ENCODE data around the gene SLC6A18.
"Not testable (repeated sequence)": the region's sequence is repeated elsewhere in the genome, so short reads cannot be mapped to it uniquely, and the experiment has no call there.

SLC6A18 gene

DNA sequence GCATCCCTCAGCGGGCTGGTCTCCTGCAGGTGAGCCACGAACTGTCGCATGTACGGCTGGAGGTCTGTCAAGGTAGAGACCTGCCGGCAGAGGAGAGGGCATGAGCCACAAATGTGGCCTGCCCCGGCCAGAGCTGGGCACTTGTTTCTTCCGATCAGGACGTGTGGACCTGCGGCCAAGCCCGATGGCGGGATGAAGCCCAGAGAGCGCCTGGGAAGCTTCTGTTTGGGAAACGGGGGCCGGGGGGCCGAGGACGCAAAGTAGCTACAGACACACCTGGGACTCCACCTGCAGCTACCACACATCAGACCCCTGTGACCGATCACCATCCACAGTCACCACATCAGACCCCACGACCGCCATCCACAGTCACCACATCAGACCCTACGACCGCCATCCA lies 47.0 kb downstream of the SLC6A18 start:
- no peak for TF ChIP-seq CTCF (IDR thresholded peaks at IDR 0.05; ENCODE audit: low read depth, low read length, missing control alignments)
- H3K4me3 ChIP-seq (replicated peaks; ENCODE audit: low read depth, low read length) = no peak overlapping the region
- no peak for DNase-seq (ENCODE audit: extremely low read depth, low read depth)

DNA sequence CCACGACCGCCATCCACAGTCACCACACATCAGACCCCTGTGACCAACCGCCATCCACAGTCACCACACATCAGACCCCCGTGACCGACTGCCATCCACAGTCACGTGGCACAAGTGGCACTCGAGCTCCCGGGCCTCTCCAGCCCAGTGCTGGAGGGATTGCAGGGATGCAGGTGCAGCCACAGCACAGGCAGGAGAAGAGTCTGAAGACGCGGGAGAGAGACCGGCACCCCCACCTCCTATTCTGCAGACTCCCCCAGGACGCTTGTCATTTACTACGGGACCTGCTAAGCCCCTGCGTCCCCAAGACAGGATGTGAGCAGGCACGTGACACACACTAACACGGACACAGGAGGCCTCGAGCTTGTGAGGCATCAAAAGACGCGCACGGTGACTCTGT lies 48.6 kb downstream of the SLC6A18 start:
- no peak for DNase-seq (ENCODE audit: extremely low read depth, low read depth)
- TF ChIP-seq CTCF (IDR thresholded peaks at IDR 0.05; ENCODE audit: low read depth, low read length, missing control alignments) = no peak
- H3K4me3 ChIP-seq (replicated peaks; ENCODE audit: low read depth, low read length) = no peak overlapping the region

DNA sequence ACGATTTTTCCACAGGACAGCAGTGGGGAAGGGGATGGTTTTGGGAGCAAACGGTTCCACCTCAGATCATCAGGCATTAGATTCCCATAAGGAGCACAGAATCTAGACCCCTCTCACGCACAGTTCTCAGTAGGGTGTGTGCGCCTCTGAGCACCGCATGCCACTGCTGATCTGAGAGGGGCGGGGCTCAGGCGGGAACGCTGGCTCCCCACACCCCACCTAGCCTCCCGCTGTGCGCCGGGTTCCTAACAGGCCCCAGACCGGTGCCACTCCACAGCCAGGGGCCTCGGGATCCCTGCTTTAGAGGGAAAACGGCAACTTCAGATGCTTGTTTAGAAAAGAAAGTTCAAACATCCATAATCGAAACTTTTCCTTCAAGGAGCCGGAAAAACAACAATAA lies 49.3 kb downstream of the SLC6A18 start:
- no peak for TF ChIP-seq CTCF (IDR thresholded peaks at IDR 0.05; ENCODE audit: low read depth, low read length, missing control alignments)
- DNase-seq (ENCODE audit: extremely low read depth, low read depth) = no peak
- H3K4me3 ChIP-seq (replicated peaks; ENCODE audit: low read depth, low read length) = no peak overlapping the region

DNA sequence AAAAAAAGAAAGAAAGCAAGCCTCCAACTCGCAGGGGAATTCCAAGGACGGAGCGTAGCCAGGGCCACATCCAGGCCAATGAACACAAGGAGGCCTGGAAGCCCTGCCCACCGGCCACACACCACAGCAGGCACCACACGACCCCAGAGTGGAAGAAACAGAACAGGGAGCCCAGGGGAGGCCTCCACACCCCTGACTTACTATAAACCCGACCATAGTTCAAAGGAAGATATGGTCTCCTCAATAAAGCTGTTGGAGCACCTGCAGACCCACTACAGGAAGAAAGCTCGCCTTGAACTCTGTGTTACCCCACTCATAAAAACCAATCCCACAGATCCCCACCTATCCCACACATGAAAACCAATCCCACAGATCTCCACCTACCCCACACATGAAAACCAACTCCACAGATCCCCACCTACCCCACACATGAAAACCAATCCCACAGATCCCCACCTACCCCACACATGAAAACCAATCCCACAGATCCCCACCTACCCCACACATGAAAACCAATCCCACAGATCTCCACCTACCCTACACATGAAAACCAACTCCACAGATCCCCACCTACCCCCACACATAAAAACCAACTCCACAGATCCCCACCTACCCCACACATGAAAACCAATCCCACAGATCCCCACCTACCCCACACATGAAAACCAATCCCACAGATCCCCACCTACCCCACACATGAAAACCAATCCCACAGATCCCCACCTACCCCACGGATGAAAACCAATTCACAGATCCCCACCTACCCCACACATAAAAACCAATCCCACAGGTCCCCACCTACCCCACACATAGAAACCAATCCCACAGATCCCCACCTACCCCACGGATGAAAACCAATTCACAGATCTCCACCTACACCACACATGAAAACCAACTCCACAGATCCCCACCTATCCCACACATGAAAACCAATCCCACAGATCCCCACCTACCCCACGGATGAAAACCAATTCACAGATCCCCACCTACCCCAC lies 50.5 kb downstream of the SLC6A18 start:
- not testable (repeated sequence) for DNase-seq (ENCODE audit: extremely low read depth, low read depth); H3K4me3 ChIP-seq (replicated peaks; ENCODE audit: low read depth, low read length)

- no peak overlapping the region for H3K4me3 ChIP-seq (replicated peaks; ENCODE audit: low read depth, low read length)
- DNase-seq (ENCODE audit: extremely low read depth, low read depth) = no peak
- no peak for TF ChIP-seq CTCF (IDR thresholded peaks at IDR 0.05; ENCODE audit: low read depth, low read length, missing control alignments)
These were observed 51.7 kb downstream of the SLC6A18 start for GRCh38 chr5:1276930-1277329.

GRCh38 chr5:1277331-1277730 lies 52.1 kb downstream of the SLC6A18 start:
- DNase-seq (ENCODE audit: extremely low read depth, low read depth) = no peak
- TF ChIP-seq CTCF (IDR thresholded peaks at IDR 0.05; ENCODE audit: low read depth, low read length, missing control alignments) = no peak
- H3K4me3 ChIP-seq (replicated peaks; ENCODE audit: low read depth, low read length) = no peak overlapping the region

- no peak for DNase-seq (ENCODE audit: extremely low read depth, low read depth)
- no peak for TF ChIP-seq CTCF (IDR thresholded peaks at IDR 0.05; ENCODE audit: low read depth, low read length, missing control alignments)
- no peak overlapping the region for H3K4me3 ChIP-seq (replicated peaks; ENCODE audit: low read depth, low read length)
These were observed 52.6 kb downstream of the SLC6A18 start for GRCh38 chr5:1277781-1278180.

Measured in HFF-Myc (cell line).